Iris pigment epithelial cell (primary cell): Measurements from ENCODE around the gene MYNN.
A peak's percentile ranks its signal among the peaks of the same experiment; 100 is the strongest.

Experiments
- DNase-seq: peaks from one replicate; pipeline ENCODE4 v3.0.0-alpha.2; 2011; ENCODE audit warnings: low read depth

Gene MYNN

GRCh38 chr3:169835533-169835932, 62.3 kb downstream of the MYNN start:
- DNase-seq, result no peak

- DNase-seq, result peak; percentile 34
These were observed 63.1 kb downstream of the MYNN start for GRCh38 chr3:169836078-169836941.

DNA sequence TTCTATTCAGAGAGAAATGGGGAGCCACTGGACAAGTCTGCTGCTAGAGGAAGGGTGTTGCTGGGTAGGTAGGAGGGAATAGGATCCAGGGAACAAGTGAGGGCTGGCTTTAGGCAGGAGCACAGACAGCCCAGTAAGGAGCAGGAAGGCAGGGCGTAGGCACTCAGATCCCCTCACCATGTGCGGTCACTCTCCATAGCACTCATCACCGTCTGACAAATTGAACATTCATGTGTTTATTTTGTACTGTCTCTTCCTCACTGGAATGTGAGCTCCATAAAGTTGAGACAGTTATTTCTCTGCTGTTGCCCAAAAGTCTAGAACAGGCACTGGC, 63.7 kb downstream of the MYNN start:
- DNase-seq, result no peak

DNA sequence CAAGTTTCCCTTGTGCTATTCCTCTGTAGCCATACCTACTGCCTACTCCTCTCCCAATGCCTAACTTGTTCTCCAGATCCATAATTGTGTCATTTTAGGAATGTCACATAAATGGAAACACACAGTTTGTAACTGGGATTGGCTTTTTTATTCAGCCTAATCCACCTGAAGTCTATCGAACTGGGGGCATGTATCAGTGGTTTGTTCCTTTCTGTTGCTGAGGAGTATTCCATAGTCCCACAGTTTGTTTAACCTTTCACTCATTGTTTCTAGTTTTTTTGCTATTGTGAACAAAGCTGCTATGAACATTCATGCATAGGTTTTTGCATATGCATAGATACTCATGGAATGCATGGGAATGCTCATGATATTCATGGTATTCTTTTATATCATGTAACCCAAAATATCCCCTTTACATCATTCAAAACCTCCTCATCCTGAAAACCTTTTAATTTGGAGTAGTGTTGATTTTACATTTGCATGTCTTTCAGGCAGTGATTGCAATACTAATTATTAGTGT, 65.4 kb downstream of the MYNN start:
- DNase-seq, result no peak
